Endothelial cell of umbilical vein (primary cell): ENCODE data around the gene NAP1L4. TPM values are rescaled to one million over a fixed set of nuclear protein-coding genes. Genes with fewer than 3 reads are reported as not detected.

ENCODE experiments used
- BruUV-seq: library from RNA; stranded (reverse); fragments of 400-500 nt; replicated peaks from 2 replicates; lab custom pipeline; 2021; lab: Mats Ljungman, UMichigan
- CTCF ChIA-PET: fragments of 300-600, 350-600 bp; sonication (Branson Sonifier 250); formaldehyde crosslinking; loops from one replicate; lab custom pipeline; 2021; ENCODE audit warnings: antibody characterized with exemption, inconsistent platforms; lab: Charles Lee
- POLR2A ChIA-PET: fragments of 300-600, 350-600 bp; sonication (Branson Sonifier 250); formaldehyde crosslinking; loops from one replicate; lab custom pipeline; 2021; ENCODE audit warnings: antibody characterized with exemption, inconsistent platforms; lab: Charles Lee
- DNase-seq: peaks from one replicate; pipeline ENCODE4 v3.0.0-alpha.2; 2011; ENCODE audit warnings: low read depth, low spot score
- FAIRE-seq: peaks from 2 replicates; lab custom pipeline; 2011; peaks lifted over from hg19 to GRCh38; lab: Jason Lieb, UNC
- H2AFZ ChIP-seq: 2 replicates; pipeline ENCODE4 v1.6.0; 2012; ENCODE audit warnings: low read depth, low read length, control low read depth, inconsistent platforms
- H3K27ac ChIP-seq: 2 replicates; pipeline ENCODE4 v1.5.1; 2011; ENCODE audit warnings: low read depth, mild to moderate bottlenecking, control low read depth, low read length, moderate library complexity; ENCODE audit not compliant: insufficient read depth
- H3K27me3 ChIP-seq, 2 experiments: 2 replicates each; pipeline versions ENCODE4 v1.6.0 to v1.6.1; 2011; ENCODE audit warnings: low read length in 2 of 2, mixed read lengths in 1 of 2; ENCODE audit not compliant: control insufficient read depth in 2 of 2, insufficient read depth in 2 of 2
- H3K36me3 ChIP-seq, 2 experiments: 2 replicates in 1 of 2; 3 replicates in 1 of 2; pipeline ENCODE4 v1.5.1; 2011; ENCODE audit warnings: low read length in 2 of 2, mild to moderate bottlenecking in 1 of 2, moderate library complexity in 1 of 2; ENCODE audit not compliant: control insufficient read depth in 2 of 2, insufficient read depth in 2 of 2; ENCODE audit errors: extremely low read depth in 1 of 2
- H3K4me1 ChIP-seq: 3 replicates; pipeline ENCODE4 v1.5.1; 2011; ENCODE audit warnings: mild to moderate bottlenecking, low read length; ENCODE audit not compliant: control insufficient read depth, insufficient read depth; ENCODE audit errors: extremely low read depth
- H3K4me2 ChIP-seq: 2 replicates; pipeline ENCODE4 v1.6.1; 2011; ENCODE audit warnings: low read length, control low read depth, mixed read lengths; ENCODE audit not compliant: insufficient read depth
- H3K4me3 ChIP-seq, 3 experiments: fragments of 200-600 bp in 1 of 3; sonication (generic), shearing (Covaris generic) in 1 of 3; replicated peaks in 1 of 3; 2 replicates each; pipeline ENCODE4 v1.5.1; 2011 to 2016; ENCODE audit warnings: control low read depth in 3 of 3, low read length in 3 of 3, mild to moderate bottlenecking in 2 of 3, inconsistent platforms in 1 of 3, low read depth in 1 of 3, moderate library complexity in 1 of 3; ENCODE audit not compliant: insufficient read depth in 1 of 3
- H3K79me2 ChIP-seq: 2 replicates; pipeline ENCODE4 v1.6.0; 2012; ENCODE audit warnings: low read length, inconsistent platforms; ENCODE audit not compliant: control insufficient read depth, insufficient read depth
- H3K9ac ChIP-seq: replicated peaks from 2 replicates; pipeline ENCODE3; 2011; ENCODE audit warnings: low read length, control low read depth; ENCODE audit not compliant: insufficient read depth; ENCODE audit errors: extremely low read depth
- H3K9me1 ChIP-seq: replicated peaks from 3 replicates; pipeline ENCODE4 v1.6.0; 2011; ENCODE audit warnings: mild to moderate bottlenecking, low read length; ENCODE audit not compliant: control insufficient read depth, insufficient read depth; ENCODE audit errors: extremely low read depth
- H3K9me3 ChIP-seq: replicated peaks from 2 replicates; pipeline ENCODE4 v1.5.1; 2012; ENCODE audit warnings: low read length, inconsistent platforms; ENCODE audit not compliant: control insufficient read depth, insufficient read depth
- H4K20me1 ChIP-seq: replicated peaks from 2 replicates; pipeline ENCODE3; 2011; ENCODE audit warnings: mild to moderate bottlenecking, low read length; ENCODE audit not compliant: control insufficient read depth, insufficient read depth; ENCODE audit errors: extremely low read depth
- CTCF ChIP-seq, 2 donors: IDR thresholded peaks; 1 replicate in 1 of 2; 2 replicates in 1 of 2; pipeline ENCODE4 v1.5.1; 2011; ENCODE audit warnings: low read length in 2 of 2, mild to moderate bottlenecking in 2 of 2, moderate library complexity in 2 of 2, control low read depth in 1 of 2, inconsistent platforms in 1 of 2, low read depth in 1 of 2; ENCODE audit not compliant: insufficient read depth in 1 of 2; ENCODE audit errors: extremely low read depth in 1 of 2
- EZH2 ChIP-seq: IDR thresholded peaks from 2 replicates; pipeline ENCODE4 v1.6.1; 2012; ENCODE audit warnings: borderline replicate concordance, low read depth, mild to moderate bottlenecking, moderate library complexity, low read length, inconsistent platforms; ENCODE audit not compliant: severe bottlenecking
- FOS ChIP-seq: IDR thresholded peaks from 2 replicates; pipeline ENCODE4 v1.6.1; 2011; ENCODE audit warnings: mild to moderate bottlenecking, low read length, moderate library complexity, borderline replicate concordance; ENCODE audit not compliant: insufficient read depth
- GATA2 ChIP-seq: IDR thresholded peaks from 2 replicates; pipeline ENCODE4 v1.7.0; 2011; ENCODE audit warnings: low read depth, mild to moderate bottlenecking, moderate library complexity, mixed read lengths, low read length; ENCODE audit not compliant: insufficient read length, insufficient read depth
- JUN ChIP-seq: IDR thresholded peaks from 2 replicates; pipeline ENCODE4 v1.6.1; 2011; ENCODE audit warnings: borderline replicate concordance, low read depth; ENCODE audit not compliant: insufficient read length, insufficient read depth
- MAX ChIP-seq: IDR thresholded peaks from 2 replicates; pipeline ENCODE4 v1.6.1; 2011; ENCODE audit not compliant: insufficient read depth, insufficient read length
- MYC ChIP-seq: IDR thresholded peaks from one replicate; pipeline ENCODE4 v1.6.1; 2011; ENCODE audit warnings: mild to moderate bottlenecking, low read depth, low read length
- POLR2A ChIP-seq: IDR thresholded peaks from 2 replicates; pipeline ENCODE4 v1.6.1; 2012; ENCODE audit warnings: low read depth, mild to moderate bottlenecking, control low read depth, low read length
- POLR2AphosphoS5 ChIP-seq: IDR thresholded peaks from 2 replicates; pipeline ENCODE4 v1.6.1; 2012; ENCODE audit warnings: low read depth, mild to moderate bottlenecking, control low read depth, low read length, moderate library complexity; ENCODE audit not compliant: insufficient read depth
- dilution Hi-C: fragments of 300-500 bp; cut with MboI; formaldehyde crosslinking; loops from one replicate; pipeline ENCODE4 v1.15.0; 2019; ENCODE audit warnings: low sequenced_read_pairs; ENCODE audit not compliant: extremely low pct_ligation_motif_present
- intact Hi-C: fragments of 100-400 bp; cut with micrococcal nuclease; formaldehyde crosslinking; loops from one replicate; pipeline ENCODE4 v1.10.0; 2022
- polyA plus RNA-seq, 4 experiments: library from polyadenylated mRNA; depleted of rRNA in 3 of 4; stranded (reverse) in 3 of 4; unstranded in 1 of 4; fragments of >200 nt; gene quantifications; 2 replicates each; pipeline versions ENCODE4 v1.2.1 to v1.2.3, GENCODE V29; 2011 to 2012; ENCODE audit warnings: missing spikeins in 1 of 4
- total RNA-seq: library from RNA; stranded (reverse); gene quantifications from 2 replicates; pipeline ENCODE4 v1.2.3, GENCODE V29; 2021

NAP1L4 gene
- total and polyA plus RNA-seq, 2 donors (not counting 3 experiments of a cell fraction or from before 2014, with no cell fraction given): 100.0 to 177 TPM

- dilution Hi-C loops: no loop called here
- Histone ChIP-seq H3K9me3 (no peaks in the 10 kb centered on the region), H3K27me3 (peaks cover 8 to 10% of the 10 kb centered on the region in 2 experiments), H3K9me1 (no peaks in the 10 kb centered on the region), H3K4me3 (no peak overlapping the region), H3K4me2 (no peak overlapping the region), H4K20me1 (no peaks in the 10 kb centered on the region), H3K79me2 (no peaks in the 10 kb centered on the region), H3K4me1 (no peaks in the 10 kb centered on the region), H3K9ac (no peak overlapping the region), H2AFZ (no peak overlapping the region), H3K36me3 (no peaks in the 10 kb centered on the region), H3K27ac (no peak overlapping the region)
- no peak for DNase-seq
- TF ChIP-seq GATA2 (no peak), MYC (no peak), MAX (no peak), POLR2AphosphoS5 (no peak)
- ChIA-PET CTCF (interaction anchor here (0.9 to 1.4 kb wide), 2 partner anchors 9 to 19 kb away, joined by 3 to 6 read pairs; no protein-coding TSS in a partner anchor), POLR2A (interaction anchor here (1.2 kb wide), 1 partner anchor 18 kb away, joined by 3 read pairs; the partner anchor contains the start of gene PHLDA2)
- intact Hi-C loops: no loop called here
- BruUV-seq: no TSS peak
- no peak for FAIRE-seq
These were observed 80.9 kb downstream of the NAP1L4 start for GRCh38 chr11:2911088-2911784.

- intact Hi-C loops (no loop called here), dilution Hi-C loops (no loop called here)
- TF ChIP-seq JUN (no peak), EZH2 (no peak), POLR2A (no peak), FOS (no peak), MYC (no peak), POLR2AphosphoS5 (no peak), MAX (no peak), GATA2 (no peak), CTCF (IDR thresholded peaks at IDR 0.05; ENCODE audit: extremely low read depth in 1 of 2, insufficient read depth in 1 of 2, low read depth in 1 of 2, low read length in 2 of 2) (no peak)
- H3K27me3 ChIP-seq: peaks cover 8 to 10% of the 10 kb centered on the region in 2 experiments
- H3K4me3 ChIP-seq: no peak overlapping the region
- H3K36me3 ChIP-seq: no peaks in the 10 kb centered on the region
- H4K20me1 ChIP-seq: no peaks in the 10 kb centered on the region
- H3K9ac ChIP-seq: no peak overlapping the region
- DNase-seq: no peak
- no peak overlapping the region for H3K4me2 ChIP-seq
- no peaks in the 10 kb centered on the region for H3K9me3 ChIP-seq
- no TSS peak for BruUV-seq
- ChIA-PET POLR2A (no interaction called here), CTCF (no interaction called here)
- no peaks in the 10 kb centered on the region for H3K9me1 ChIP-seq
- no peak overlapping the region for H2AFZ ChIP-seq
- H3K27ac ChIP-seq: no peak overlapping the region
- no peaks in the 10 kb centered on the region for H3K79me2 ChIP-seq
- FAIRE-seq: no peak
- no peaks in the 10 kb centered on the region for H3K4me1 ChIP-seq
These were observed 81.7 kb downstream of the NAP1L4 start for GRCh38 chr11:2910401-2910955.
